HG03135 (cell line): ENCODE measurements around the gene DBI.

Experiments
- ATAC-seq: cut with Tn5 transposase; IDR thresholded peaks from one replicate; pipeline ENCODE4 v1.9.1; 2021; ENCODE audit warnings: mild to moderate bottlenecking, moderate library complexity; ENCODE audit not compliant: unreplicated experiment

Gene DBI

DNA sequence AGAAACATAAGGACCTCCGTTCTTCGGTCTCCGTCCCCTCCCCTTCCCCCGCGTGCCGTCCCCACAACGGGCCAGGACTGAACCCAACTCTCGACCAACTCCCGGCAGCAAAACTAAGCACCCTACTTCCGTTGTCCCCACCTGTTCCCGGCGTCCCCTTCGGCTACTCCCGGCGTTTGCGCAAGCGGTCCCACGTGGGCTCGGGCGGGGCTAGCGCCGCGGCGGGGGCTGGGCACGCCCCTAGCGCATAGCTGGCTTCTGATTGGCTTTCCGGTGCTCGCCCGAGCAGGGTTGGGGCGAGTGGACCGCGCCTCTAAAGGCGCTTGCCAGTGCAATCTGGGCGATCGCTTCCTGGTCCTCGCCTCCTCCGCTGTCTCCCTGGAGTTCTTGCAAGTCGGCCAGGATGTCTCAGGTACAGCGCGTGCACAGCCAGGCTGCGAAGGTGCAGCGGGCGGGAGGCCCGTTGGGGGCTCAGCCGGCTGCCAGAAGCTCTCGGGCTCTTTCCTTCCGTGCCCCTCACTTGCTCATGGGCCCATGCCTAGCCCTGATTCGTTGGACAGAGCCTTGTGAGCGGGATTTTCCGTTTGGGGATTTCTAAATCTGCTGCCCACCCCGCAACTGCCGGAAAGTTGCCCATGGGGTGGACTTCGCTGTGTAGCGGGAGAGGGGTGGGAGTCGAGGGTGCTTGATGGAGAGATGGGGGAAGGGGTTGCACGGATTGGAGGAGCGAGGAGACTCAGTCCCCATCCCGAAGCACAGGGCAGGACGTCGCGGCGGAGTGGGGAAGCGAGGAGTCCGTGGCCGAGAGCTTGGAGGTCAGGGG is at the start of gene DBI, which contains the start of gene C2orf76:
Gene DBI, plus strand, starts transcription at position 329 of the 823 bp plus-strand sequence. Its CDS starts 75 bp downstream, at position 404.
Gene C2orf76, minus strand, starts transcription at position 186 of the 823 bp plus-strand sequence. CDS start 26,875 bp downstream, outside the sequence.
- peak; percentile 94 for ATAC-seq

DNA sequence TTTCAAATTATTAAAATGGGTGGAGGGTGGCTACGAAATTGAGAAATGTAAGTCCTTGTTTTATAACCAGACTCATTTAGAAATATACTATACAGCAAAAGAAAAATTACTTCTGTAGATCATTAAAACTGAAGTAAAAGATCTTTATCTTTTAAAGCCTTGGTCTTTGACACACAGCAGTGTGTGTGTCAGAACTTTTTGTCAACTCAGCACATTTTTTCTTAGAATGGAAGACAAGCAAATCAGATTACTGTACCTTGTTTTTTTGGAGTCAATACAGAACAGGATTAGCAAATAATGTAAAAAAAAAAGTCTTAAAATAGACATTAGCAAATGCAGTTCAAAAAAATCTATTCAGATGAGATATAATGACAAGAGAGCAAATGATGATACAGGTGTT is 49.2 kb upstream of the DBI start:
- ATAC-seq, result no peak

- no peak for ATAC-seq
These were observed 47.2 kb upstream of the DBI start for GRCh38 chr2:119319593-119319992.

DNA sequence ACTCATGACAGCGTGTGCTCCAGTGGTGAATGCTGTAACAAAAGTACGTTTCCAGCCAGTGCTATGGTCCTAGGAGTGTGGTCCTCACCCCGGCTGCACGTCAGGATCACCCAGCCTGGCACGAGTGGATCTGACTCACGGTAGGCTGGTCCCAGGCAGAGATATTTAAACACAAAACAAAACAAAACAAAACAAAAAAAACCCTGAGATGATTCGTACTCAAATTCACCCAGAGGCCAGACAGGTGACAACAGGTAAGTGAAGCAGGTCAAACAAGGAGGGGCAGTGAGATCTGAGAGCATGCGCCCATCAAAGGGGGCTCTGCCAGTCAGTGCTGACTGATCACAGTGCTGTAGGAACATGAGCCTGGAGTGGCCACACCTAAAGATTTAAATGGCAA is 43.3 kb upstream of the DBI start:
- no peak for ATAC-seq

- no peak for ATAC-seq
These were observed 42.0 kb upstream of the DBI start for GRCh38 chr2:119324685-119325270.

DNA sequence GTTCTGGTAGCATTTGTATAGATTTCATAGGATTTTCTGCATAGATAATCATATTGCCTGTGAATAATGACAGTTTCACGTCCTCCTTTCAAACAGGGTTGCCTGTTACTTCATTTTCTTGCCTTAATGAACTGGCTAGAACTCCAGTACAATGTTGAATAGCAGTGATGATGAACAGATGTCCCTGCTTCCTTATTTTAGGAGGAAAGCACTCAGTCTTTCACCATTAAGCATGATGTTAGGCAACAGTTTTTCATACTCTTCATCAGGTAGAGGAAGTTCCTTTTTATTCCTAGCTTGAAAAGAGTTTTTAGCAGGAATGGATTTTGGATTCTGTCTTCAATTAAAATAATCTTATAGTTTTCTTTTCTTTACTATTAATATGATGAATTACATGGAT is 39.8 kb upstream of the DBI start:
- no peak for ATAC-seq

DNA sequence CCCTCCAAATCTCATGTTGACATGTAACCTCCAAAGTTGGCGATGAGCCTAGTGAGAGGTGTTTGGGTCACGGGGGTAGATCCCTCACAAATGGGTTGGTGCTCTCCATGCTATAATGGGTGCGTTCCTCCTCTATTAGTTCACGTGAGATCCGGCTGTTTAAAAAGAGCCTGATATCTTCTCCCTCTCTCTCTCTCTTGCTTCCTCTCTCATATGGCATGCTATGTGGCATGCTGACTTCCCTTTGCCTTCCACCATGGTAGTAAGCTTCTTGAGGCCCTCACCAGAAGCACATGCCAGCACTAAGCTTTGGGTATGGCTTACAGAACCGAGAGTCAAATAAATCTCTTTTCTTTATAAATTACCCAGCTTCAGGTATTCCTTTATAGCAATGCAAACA is 39.3 kb upstream of the DBI start:
- no peak for ATAC-seq

DNA sequence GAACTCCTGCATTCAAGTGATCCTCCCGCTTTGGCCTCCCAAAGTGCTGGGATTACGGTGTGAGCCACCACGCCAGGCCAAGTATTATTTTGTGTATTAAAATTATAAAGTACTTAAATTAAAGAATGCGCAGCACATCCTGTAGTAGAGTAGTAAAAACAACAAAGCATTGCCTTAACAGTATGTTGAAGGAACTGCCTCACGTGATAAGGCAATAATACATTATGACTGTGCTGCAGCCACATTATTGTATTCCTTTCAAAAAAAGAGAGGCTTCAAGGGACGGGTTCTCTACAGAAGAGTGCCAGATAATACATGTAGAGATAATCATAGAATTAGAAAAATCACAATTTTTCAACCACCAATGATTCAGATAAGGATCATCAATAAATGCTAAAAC is 33.8 kb upstream of the DBI start:
- no peak for ATAC-seq

DNA sequence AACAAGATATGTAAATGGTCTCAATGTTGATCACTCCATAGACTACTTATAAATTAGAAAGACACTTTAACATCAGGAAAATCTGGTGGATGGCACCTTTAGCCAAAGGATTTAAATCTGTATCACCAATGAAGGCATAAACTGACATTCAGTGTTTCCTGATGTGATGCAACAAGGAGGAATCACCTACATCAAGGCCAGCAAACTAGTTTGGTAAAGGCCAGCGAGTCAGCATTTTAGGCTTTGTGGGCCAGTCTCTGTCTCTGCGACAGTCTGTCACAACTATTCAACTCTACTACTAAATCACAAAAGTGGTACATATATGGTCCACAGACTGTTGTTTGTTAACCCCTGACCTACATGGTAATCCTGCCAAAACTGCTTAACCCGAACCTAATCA is 33.4 kb upstream of the DBI start:
- no peak for ATAC-seq

GRCh38 chr2:119333833-119334232 is 32.9 kb upstream of the DBI start:
- no peak for ATAC-seq

DNA sequence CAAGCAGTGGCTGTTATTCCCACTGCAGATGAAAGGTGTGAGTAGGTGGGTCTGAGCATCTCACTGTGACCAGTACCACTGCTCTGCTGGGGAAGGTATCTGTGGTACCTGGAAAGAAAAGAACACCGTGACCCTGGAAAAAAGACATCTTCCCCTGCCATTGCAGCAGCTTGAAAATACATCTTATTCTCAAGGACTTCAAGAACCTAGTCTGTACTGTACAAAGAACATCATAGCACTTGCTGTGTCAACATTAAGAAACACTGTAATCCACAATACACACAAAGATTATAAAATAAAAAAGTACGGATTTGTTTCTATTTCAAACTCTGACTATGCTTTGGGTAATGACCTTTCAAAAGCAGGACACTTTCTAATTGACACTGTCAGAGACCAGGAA is 29.0 kb upstream of the DBI start:
- no peak for ATAC-seq

- no peak for ATAC-seq
These were observed 28.5 kb upstream of the DBI start for GRCh38 chr2:119338272-119338671.

GRCh38 chr2:119338826-119339561 is 27.8 kb upstream of the DBI start:
- ATAC-seq, result peak; percentile 99

DNA sequence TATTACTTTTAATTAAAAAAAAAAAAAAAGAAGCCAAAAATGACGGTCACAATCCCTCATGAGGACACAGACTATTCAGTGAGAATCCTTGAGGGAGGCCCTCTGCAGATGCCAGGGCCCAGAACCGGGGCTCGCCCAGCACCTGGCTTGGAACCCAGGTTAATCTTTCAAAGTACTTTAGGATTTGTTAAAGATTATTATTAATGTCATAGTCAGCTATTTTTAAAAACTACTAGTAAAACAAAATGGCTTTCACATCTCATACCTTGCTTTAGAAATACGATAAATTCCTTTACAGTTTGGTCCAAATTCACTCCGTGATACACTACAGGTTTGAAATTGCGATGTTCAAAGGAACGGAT is 27.2 kb upstream of the DBI start:
- ATAC-seq, result no peak

- no peak for ATAC-seq
These were observed 25.1 kb upstream of the DBI start for GRCh38 chr2:119341684-119342083.

DNA sequence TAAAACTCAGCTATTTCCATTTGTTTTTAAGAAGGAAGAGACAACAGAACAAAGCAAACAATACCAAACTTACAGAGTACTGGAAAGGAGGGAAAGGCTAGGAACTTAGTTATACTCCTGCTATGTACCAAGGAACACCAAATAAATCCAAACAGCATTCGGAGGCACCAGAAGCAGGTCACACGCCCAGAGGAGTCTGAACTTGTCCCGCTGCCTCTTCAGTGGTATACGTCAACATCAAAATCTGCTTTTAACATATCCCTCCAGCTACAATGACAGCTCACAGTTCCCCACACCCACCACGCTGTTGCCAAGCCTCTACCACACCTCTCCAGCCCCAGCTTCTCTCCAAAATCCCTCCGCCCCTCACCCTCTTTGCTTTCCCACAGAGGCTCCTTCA is 17.5 kb upstream of the DBI start:
- ATAC-seq, result no peak

- no peak for ATAC-seq
These were observed 16.3 kb upstream of the DBI start for GRCh38 chr2:119350311-119350998.

DNA sequence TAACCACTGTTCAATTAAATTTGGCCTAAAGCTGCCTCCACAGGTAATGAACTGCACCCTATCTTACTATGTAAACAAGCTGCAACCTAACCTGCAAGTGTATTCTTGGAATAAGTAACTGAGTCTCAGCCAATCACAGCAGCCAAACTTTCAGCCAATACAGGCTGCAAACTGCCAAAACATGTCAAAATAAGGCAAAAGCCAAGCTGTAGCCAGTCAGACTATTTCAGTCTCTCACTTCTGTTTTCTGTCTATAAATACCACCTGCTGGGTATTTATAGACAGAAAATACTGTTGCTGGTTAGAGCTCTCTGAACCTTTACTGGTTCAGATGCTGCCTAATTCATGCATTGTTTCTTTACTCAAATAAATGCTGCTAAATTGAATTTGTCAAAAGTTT is 14.4 kb upstream of the DBI start:
- peak; percentile 93 for ATAC-seq

- ATAC-seq, result no peak
These were observed 11.9 kb upstream of the DBI start for GRCh38 chr2:119354860-119355259.

DNA sequence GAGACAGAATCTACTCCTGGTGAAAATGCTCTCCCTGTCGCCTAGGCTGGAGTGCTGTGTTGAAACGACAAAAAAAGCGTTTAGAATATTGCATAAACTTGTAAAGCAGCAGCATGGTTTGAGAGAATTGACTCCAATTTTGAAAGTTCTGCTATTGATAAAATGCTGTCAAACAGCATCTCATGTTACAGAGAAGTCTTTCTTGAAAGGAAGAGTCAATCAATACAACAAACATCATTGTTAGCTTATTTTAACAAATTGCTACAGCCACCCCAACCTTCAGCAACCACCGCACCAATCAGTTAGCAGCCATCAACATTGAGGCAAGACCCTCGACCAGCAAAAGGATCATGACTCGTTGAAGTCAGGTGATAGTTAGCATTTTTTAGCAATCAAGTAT is 7.0 kb upstream of the DBI start:
- no peak for ATAC-seq

- ATAC-seq, result no peak
These were observed 6.3 kb upstream of the DBI start for GRCh38 chr2:119360423-119360966.
